CD4-positive, alpha-beta T cell treated with Interleukin-15 for 4 hours (primary cell): ENCODE measurements around the gene GPRC6A.

Source experiments
- DNase-seq: peaks from one replicate; pipeline ENCODE4 v3.0.0-alpha.2; 2020; ENCODE audit warnings: low spot score

Gene GPRC6A

GRCh38 chr6:116793224-116793623, 35.7 kb downstream of the GPRC6A start:
- DNase-seq: no peak

GRCh38 chr6:116783852-116784251, 45.0 kb downstream of the GPRC6A start:
- DNase-seq: no peak

GRCh38 chr6:116779573-116780164, 49.2 kb downstream of the GPRC6A start:
- DNase-seq: no peak

GRCh38 chr6:116773886-116774285, 55.0 kb downstream of the GPRC6A start:
- DNase-seq: no peak

GRCh38 chr6:116772450-116772849, 56.4 kb downstream of the GPRC6A start:
- no peak for DNase-seq

- no peak for DNase-seq
Measured at GRCh38 chr6:116767715-116768114, 61.2 kb downstream of the GPRC6A start.

- DNase-seq: no peak
Measured at GRCh38 chr6:116766506-116767176, 62.2 kb downstream of the GPRC6A start.

- no peak for DNase-seq
Measured at GRCh38 chr6:116764961-116765841, 63.7 kb downstream of the GPRC6A start, which contains the start of gene FAM162B. Gene FAM162B, minus strand, starts transcription at chr6:116765719. Its CDS starts 143 bp downstream, at chr6:116765576.

GRCh38 chr6:116764629-116764960, 64.3 kb downstream of the GPRC6A start:
- DNase-seq: no peak

- no peak for DNase-seq
Measured at GRCh38 chr6:116763906-116764628, 64.8 kb downstream of the GPRC6A start.

- DNase-seq: no peak
Measured at GRCh38 chr6:116763048-116763447, 65.8 kb downstream of the GPRC6A start.

- DNase-seq: no peak
Measured at GRCh38 chr6:116762235-116762634, 66.6 kb downstream of the GPRC6A start.

- DNase-seq: no peak
Measured at GRCh38 chr6:116761779-116762178, 67.1 kb downstream of the GPRC6A start.

GRCh38 chr6:116745176-116745575, 83.7 kb downstream of the GPRC6A start:
- DNase-seq: no peak
